Measurements from ENCODE around the gene KCNMA1. TPM values are rescaled to one million over a fixed set of nuclear protein-coding genes. Genes with fewer than 3 reads are reported as not detected.

KCNMA1 gene
- polyA plus RNA-seq, 1 donor from 2014 or later: 60.8 TPM

DNA sequence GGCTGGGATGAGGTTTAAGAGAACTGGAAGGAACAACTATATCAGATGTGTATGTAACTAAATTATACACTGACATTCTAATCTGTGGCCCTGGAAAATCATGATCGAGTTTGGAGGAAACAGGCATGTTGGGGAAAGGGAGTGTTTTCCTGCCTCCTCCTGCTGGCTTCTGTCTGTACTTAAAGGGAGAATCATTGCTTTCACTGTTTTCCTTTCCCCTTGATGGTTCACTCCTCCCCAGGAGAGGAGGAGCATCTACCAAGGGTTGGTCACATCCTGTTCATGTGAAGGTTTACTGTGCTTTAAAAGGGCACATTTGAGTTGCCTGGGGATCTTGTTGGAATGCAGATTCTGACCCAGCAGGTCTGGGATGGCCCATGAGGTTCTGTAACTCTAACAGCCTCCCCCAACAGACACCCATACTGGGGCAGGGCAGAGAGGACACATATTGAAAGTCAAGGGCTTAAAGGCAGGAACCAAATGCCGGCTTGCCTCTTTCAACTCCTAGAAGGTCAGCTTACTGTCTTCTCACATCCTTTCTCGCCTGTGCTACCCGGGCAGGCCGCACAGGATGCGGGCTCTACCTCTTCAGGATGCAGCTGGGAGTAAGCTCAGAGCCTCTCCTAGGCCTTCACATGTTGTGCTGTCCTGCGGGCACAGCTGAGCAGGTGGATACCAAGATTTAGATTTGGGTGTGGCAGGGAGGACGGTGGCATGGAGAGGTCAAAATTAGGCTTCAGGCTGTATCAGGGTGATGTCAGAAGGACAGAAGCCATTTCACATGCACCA is 694.8 kb downstream of the KCNMA1 start:
- Histone ChIP-seq H3K27me3 (ENCODE audit: insufficient read depth, low read depth, low read length) (no peaks in the 10 kb centered on the region), H3K36me3 (ENCODE audit: insufficient read depth, low read length) (peaks cover 4% of the 10 kb centered on the region), H3K4me3 (ENCODE audit: low read length) (no peak overlapping the region), H3K27ac (ENCODE audit: low read length) (no peak overlapping the region), H3F3A (ENCODE audit: insufficient read depth, low read length, poor library complexity, severe bottlenecking) (peaks cover 4% of the 10 kb centered on the region), H2AFZ (ENCODE audit: low read depth, low read length) (no peak overlapping the region), H3K9me3 (ENCODE audit: low read length) (no peaks in the 10 kb centered on the region), H3K4me2 (ENCODE audit: low read length) (no peak overlapping the region), H3K9ac (ENCODE audit: low read length) (no peak overlapping the region), H3K9me2 (ENCODE audit: insufficient read depth, low read length) (no peaks in the 10 kb centered on the region), H3K79me2 (replicated peaks; ENCODE audit: insufficient read depth, low read length) (no peaks in the 10 kb centered on the region), H4K20me1 (ENCODE audit: insufficient read depth) (no peaks in the 10 kb centered on the region)
- TF ChIP-seq EP300 (conservative IDR thresholded peaks at IDR 0.05; ENCODE audit: poor library complexity, severe bottlenecking) (no peak), CTCF (IDR thresholded peaks at IDR 0.05; ENCODE audit: poor library complexity, severe bottlenecking) (no peak), SMC3 (conservative IDR thresholded peaks at IDR 0.05; ENCODE audit: poor library complexity) (no peak), EZH2 (IDR thresholded peaks at IDR 0.05; ENCODE audit: borderline replicate concordance, insufficient read depth, low read length, poor library complexity, severe bottlenecking) (no peak), POLR2AphosphoS5 (IDR thresholded peaks at IDR 0.05) (no peak), MXI1 (conservative IDR thresholded peaks at IDR 0.05; ENCODE audit: poor library complexity, severe bottlenecking) (no peak), RAD21 (conservative IDR thresholded peaks at IDR 0.05) (no peak), TAF1 (IDR thresholded peaks at IDR 0.05; ENCODE audit: low read depth) (no peak)
- TF ChIP-seq, protein P1, sequence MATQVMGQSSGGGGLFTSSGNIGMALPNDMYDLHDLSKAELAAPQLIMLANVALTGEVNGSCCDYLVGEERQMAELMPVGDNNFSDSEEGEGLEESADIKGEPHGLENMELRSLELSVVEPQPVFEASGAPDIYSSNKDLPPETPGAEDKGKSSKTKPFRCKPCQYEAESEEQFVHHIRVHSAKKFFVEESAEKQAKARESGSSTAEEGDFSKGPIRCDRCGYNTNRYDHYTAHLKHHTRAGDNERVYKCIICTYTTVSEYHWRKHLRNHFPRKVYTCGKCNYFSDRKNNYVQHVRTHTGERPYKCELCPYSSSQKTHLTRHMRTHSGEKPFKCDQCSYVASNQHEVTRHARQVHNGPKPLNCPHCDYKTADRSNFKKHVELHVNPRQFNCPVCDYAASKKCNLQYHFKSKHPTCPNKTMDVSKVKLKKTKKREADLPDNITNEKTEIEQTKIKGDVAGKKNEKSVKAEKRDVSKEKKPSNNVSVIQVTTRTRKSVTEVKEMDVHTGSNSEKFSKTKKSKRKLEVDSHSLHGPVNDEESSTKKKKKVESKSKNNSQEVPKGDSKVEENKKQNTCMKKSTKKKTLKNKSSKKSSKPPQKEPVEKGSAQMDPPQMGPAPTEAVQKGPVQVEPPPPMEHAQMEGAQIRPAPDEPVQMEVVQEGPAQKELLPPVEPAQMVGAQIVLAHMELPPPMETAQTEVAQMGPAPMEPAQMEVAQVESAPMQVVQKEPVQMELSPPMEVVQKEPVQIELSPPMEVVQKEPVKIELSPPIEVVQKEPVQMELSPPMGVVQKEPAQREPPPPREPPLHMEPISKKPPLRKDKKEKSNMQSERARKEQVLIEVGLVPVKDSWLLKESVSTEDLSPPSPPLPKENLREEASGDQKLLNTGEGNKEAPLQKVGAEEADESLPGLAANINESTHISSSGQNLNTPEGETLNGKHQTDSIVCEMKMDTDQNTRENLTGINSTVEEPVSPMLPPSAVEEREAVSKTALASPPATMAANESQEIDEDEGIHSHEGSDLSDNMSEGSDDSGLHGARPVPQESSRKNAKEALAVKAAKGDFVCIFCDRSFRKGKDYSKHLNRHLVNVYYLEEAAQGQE (IDR thresholded peaks at IDR 0.05; ENCODE audit: borderline replicate concordance): no peak

DNA sequence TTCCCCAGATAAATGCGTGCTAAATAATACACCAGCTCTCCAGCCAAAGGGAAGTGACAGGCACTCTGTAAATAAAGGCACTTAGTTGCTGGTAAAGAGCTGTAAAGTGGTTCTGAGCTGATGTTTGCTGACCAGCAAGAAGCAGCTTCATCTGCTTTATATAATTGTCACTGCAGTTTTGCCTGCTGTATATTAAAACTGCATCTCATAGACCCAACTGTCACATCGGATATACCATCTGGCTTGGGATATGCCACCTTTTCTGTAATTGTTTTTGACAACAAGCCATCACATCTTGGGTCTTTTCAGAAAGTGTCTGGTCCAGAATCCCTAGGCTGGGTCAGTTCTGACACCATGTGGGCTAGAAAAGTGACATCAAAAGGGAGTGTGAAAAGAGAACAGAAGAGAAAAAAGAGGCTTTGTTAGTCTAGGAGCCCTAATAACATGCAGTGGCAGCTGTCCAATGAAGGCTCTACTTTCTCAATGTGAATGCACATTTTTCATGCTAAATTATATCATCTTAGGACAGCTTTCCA is 697.6 kb downstream of the KCNMA1 start:
- no peaks in the 10 kb centered on the region for H3K27me3 ChIP-seq (ENCODE audit: insufficient read depth, low read depth, low read length)
- H2AFZ ChIP-seq (ENCODE audit: low read depth, low read length): no peak overlapping the region
- no peak overlapping the region for H3K27ac ChIP-seq (ENCODE audit: low read length)
- no peaks in the 10 kb centered on the region for H3F3A ChIP-seq (ENCODE audit: insufficient read depth, low read length, poor library complexity, severe bottlenecking)
- TF ChIP-seq POLR2AphosphoS5 (IDR thresholded peaks at IDR 0.05) (peak; percentile 93), EP300 (conservative IDR thresholded peaks at IDR 0.05; ENCODE audit: poor library complexity, severe bottlenecking) (peak; percentile 62), TAF1 (IDR thresholded peaks at IDR 0.05; ENCODE audit: low read depth) (no peak)
- no peaks in the 10 kb centered on the region for H3K79me2 ChIP-seq (replicated peaks; ENCODE audit: insufficient read depth, low read length)
- H3K9me2 ChIP-seq (ENCODE audit: insufficient read depth, low read length): no peaks in the 10 kb centered on the region
- H3K4me3 ChIP-seq (ENCODE audit: low read length): no peak overlapping the region
- no peaks in the 10 kb centered on the region for H4K20me1 ChIP-seq (ENCODE audit: insufficient read depth)
- H3K4me2 ChIP-seq (ENCODE audit: low read length): no peak overlapping the region
- H3K9me3 ChIP-seq (ENCODE audit: low read length): no peaks in the 10 kb centered on the region
- H3K36me3 ChIP-seq (ENCODE audit: insufficient read depth, low read length): no peaks in the 10 kb centered on the region
- H3K9ac ChIP-seq (ENCODE audit: low read length): no peak overlapping the region

Data from neural cell (in vitro differentiated cells).